Calu3 (cell line): ENCODE results near the gene CBX3. TPM values are rescaled to one million over a fixed set of nuclear protein-coding genes. Genes with fewer than 3 reads are reported as not detected.

ENCODE experiments used
- BruUV-seq: library from RNA; stranded (reverse); fragments of 400-500 nt; replicated peaks from 2 replicates; lab custom pipeline; 2021; lab: Mats Ljungman, UMichigan
- CTCF ChIA-PET: fragments of 300-600 bp; sonication (Branson Sonifier 250); formaldehyde crosslinking; loops from one replicate; lab custom pipeline; 2022; ENCODE audit warnings: antibody characterized with exemption; lab: Charles Lee
- DNase-seq: peaks from one replicate; pipeline ENCODE4 v3.0.0; 2022
- H3K27ac Mint-ChIP-seq: one replicate; pipeline ENCODE4 v1.8.0; 2022; ENCODE audit warnings: mixed read lengths; ENCODE audit not compliant: unreplicated experiment
- H3K27me3 Mint-ChIP-seq: one replicate; pipeline ENCODE4 v1.8.0; 2022; ENCODE audit warnings: mixed read lengths; ENCODE audit not compliant: unreplicated experiment
- H3K36me3 Mint-ChIP-seq: one replicate; pipeline ENCODE4 v1.8.0; 2022; ENCODE audit warnings: mild to moderate bottlenecking, moderate library complexity, mixed read lengths; ENCODE audit not compliant: insufficient read depth, unreplicated experiment
- H3K4me1 Mint-ChIP-seq: one replicate; pipeline ENCODE4 v1.8.0; 2022; ENCODE audit warnings: mild to moderate bottlenecking, low read depth, mixed read lengths; ENCODE audit not compliant: unreplicated experiment
- H3K4me3 Mint-ChIP-seq: one replicate; pipeline ENCODE4 v1.8.0; 2022; ENCODE audit warnings: mild to moderate bottlenecking, low read depth, moderate library complexity, mixed read lengths; ENCODE audit not compliant: unreplicated experiment
- H3K9me3 Mint-ChIP-seq: one replicate; pipeline ENCODE4 v1.8.0; 2022; ENCODE audit warnings: low read depth, mixed read lengths; ENCODE audit not compliant: unreplicated experiment
- intact Hi-C: fragments of 100-400 bp; cut with micrococcal nuclease; formaldehyde crosslinking; loops from one replicate; pipeline ENCODE4 v1.10.0; 2022; ENCODE audit not compliant: unreplicated experiment
- total RNA-seq: library from RNA; stranded (reverse); gene quantifications from 2 replicates; pipeline ENCODE4 v1.2.3, GENCODE V29; 2022
- TF ChIP-seq, protein P1 (sequence below): fragments of 200-600 bp; IDR thresholded peaks from one replicate; pipeline ENCODE4 v1.8.0; 2022; ENCODE audit warnings: antibody characterized with exemption; ENCODE audit not compliant: unreplicated experiment

Gene CBX3
- total RNA-seq, 1 experiment from 2014 or later = 417 TPM

DNA sequence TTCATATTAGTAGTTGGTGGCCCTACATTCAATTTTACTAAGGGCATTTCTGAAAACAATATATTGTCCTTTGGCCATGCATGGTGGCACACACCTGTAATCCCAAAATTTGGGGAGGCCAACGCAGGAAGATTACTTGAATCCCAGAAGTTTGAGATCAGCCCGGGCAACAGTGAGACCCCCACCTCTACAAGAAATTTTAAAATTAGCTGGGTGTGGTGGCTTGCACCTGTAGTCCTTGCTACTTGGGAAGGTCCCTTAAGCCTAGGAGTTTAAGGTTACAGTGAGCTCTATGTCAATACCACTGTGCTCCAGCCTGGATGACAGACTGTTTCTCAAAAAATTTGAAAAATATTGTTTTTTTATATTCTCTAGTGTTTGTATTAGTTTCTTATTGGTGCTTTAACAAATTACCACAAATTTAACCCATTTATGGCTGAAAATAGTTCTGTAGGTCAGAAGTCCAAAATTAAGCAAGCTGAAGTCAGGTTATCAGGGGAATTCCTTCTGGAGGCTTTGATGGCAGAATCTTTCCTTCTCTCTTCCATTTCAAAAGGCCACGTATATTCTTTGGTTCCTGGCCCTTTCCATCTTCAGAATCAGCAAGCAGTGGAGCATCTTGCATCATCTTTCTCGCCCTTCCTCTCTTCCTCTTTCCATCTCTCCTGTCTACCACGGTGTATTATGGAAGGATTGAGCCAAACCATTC is 12.4 kb downstream of the CBX3 start:
- no peak for DNase-seq
- Mint-ChIP-seq H3K27ac (peak overlapping the region; percentile 55), H3K27me3 (no peaks in the 10 kb centered on the region), H3K4me3 (no peak overlapping the region), H3K36me3 (peaks cover 48% of the 10 kb centered on the region), H3K4me1 (no peaks in the 10 kb centered on the region), H3K9me3 (peaks cover 3% of the 10 kb centered on the region)
- no TSS peak for BruUV-seq
- CTCF ChIA-PET = no interaction called here
- intact Hi-C loops = no loop called here
- TF ChIP-seq, protein P1, sequence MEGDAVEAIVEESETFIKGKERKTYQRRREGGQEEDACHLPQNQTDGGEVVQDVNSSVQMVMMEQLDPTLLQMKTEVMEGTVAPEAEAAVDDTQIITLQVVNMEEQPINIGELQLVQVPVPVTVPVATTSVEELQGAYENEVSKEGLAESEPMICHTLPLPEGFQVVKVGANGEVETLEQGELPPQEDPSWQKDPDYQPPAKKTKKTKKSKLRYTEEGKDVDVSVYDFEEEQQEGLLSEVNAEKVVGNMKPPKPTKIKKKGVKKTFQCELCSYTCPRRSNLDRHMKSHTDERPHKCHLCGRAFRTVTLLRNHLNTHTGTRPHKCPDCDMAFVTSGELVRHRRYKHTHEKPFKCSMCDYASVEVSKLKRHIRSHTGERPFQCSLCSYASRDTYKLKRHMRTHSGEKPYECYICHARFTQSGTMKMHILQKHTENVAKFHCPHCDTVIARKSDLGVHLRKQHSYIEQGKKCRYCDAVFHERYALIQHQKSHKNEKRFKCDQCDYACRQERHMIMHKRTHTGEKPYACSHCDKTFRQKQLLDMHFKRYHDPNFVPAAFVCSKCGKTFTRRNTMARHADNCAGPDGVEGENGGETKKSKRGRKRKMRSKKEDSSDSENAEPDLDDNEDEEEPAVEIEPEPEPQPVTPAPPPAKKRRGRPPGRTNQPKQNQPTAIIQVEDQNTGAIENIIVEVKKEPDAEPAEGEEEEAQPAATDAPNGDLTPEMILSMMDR = no peak

DNA sequence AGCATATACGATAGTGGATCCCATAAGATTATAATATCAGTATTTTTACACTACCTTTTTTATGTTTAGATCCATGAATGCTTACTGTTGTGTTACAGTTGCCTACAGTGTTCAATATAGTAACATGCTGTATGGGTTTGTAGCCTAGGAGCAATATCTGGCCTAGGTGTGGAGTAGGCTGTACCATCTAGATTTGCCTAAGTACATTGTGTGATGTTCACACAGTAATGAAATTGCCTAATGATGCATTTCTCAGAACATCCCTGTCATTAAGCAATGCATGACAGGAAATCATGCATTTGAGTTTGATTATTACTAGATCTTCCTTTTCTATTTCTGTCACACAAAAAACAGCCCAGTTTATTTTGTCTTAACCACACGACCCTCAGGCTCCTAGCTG is 14.5 kb downstream of the CBX3 start:
- DNase-seq = no peak
- CTCF ChIA-PET = no interaction called here
- TF ChIP-seq, protein P1 = no peak
- intact Hi-C loops = no loop called here
- no peaks in the 10 kb centered on the region for H3K4me1 Mint-ChIP-seq
- H3K36me3 Mint-ChIP-seq = peaks cover 27% of the 10 kb centered on the region
- H3K27ac Mint-ChIP-seq = no peak overlapping the region
- H3K9me3 Mint-ChIP-seq = peaks cover 3% of the 10 kb centered on the region
- BruUV-seq = no TSS peak
- no peaks in the 10 kb centered on the region for H3K27me3 Mint-ChIP-seq
- no peak overlapping the region for H3K4me3 Mint-ChIP-seq

DNA sequence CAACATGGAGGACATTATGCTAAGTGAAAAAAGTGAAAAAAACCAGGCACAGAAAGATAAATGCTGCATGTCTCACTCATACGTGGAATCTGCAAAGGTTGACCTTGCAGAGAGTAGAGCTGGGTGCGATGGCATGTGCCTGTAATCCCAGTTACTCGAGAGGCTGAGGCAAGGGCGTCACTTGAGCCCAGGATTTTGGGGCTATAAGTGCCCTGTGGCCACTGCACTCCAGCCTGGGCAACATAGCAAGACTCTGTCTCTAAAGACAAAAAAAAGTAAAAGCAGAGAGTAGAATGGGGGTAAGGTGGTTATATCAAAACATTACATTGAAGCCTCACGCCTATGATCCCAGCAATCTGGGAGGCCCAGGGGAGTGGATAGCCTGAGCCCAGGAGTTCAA is 22.8 kb downstream of the CBX3 start:
- TF ChIP-seq, protein P1 = no peak
- intact Hi-C loops = no loop called here
- no peak overlapping the region for H3K27ac Mint-ChIP-seq

DNA sequence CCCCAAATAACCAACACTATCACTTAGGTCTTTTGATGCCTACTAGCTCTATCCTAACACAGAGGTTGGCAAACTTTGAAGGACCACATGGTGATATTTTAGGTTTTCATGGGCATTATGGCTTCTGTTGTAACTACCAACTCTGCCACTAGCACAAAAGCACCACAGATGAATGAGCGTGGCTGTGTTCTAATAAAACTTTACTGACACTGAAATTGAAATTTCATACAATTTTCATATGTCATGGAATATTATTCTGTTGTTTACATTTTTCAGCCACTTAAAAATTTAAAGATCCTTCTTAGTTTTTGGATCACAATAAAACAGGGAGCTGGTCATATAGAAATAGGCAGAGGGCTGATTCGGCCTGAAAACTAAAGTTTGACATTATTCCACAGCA is 26.4 kb downstream of the CBX3 start:
- TF ChIP-seq, protein P1 = no peak
- no peaks in the 10 kb centered on the region for H3K4me1 Mint-ChIP-seq
- H3K27ac Mint-ChIP-seq = no peak overlapping the region
- H3K4me3 Mint-ChIP-seq = no peak overlapping the region
- no peaks in the 10 kb centered on the region for H3K9me3 Mint-ChIP-seq
- DNase-seq = no peak
- no TSS peak for BruUV-seq
- CTCF ChIA-PET = no interaction called here
- H3K36me3 Mint-ChIP-seq = no peaks in the 10 kb centered on the region
- intact Hi-C loops = no loop called here
- peaks cover 24% of the 10 kb centered on the region for H3K27me3 Mint-ChIP-seq

More for the DNA sequence above, 22.8 kb downstream of the CBX3 start:
- no peaks in the 10 kb centered on the region for H3K36me3 Mint-ChIP-seq
- H3K4me3 Mint-ChIP-seq = no peak overlapping the region
- H3K9me3 Mint-ChIP-seq = no peaks in the 10 kb centered on the region
- no peak for DNase-seq
- CTCF ChIA-PET = interaction anchor here (0.6 kb wide), 1 partner anchor 139 kb away, joined by 4 read pairs; no protein-coding TSS in a partner anchor
- H3K4me1 Mint-ChIP-seq = no peaks in the 10 kb centered on the region
- H3K27me3 Mint-ChIP-seq = peaks cover 19% of the 10 kb centered on the region
- no TSS peak for BruUV-seq
